NT2/D1 (cell line): ENCODE data around the gene ANKRD42.

ENCODE experiments used
- SUZ12 ChIP-seq: IDR thresholded peaks from 2 replicates; pipeline ENCODE4 v1.6.1; 2011; ENCODE audit not compliant: insufficient read length, insufficient read depth; ENCODE audit errors: extremely low read depth
- YY1 ChIP-seq: IDR thresholded peaks from 2 replicates; pipeline ENCODE4 v1.6.1; 2011; ENCODE audit not compliant: insufficient read length, insufficient read depth
- ZNF274 ChIP-seq: IDR thresholded peaks from 2 replicates; pipeline ENCODE4 v1.6.1; 2011; ENCODE audit warnings: mild to moderate bottlenecking, low read depth, low read length

DNA sequence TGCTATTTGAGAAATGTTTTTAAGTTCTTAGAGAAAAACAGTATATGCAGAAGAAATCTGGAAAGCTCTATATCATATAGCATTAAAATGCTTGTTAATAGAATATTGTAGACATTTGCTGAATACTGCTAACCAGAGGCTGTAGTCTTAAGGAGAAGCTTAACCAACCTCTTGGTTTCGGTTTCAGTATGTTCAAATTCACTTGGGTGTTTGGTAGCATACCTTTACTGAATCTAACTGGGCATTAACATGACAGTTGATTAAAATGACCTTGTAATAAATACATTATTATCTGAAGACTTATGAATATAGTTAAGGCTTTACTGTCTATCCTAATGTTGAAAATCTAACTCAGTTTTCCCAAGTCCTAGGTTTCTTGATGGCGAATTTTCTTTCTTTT, 31.1 kb upstream of the ANKRD42 start:
- TF ChIP-seq YY1 (no peak), SUZ12 (no peak), ZNF274 (no peak)
